H1 (cell line): ENCODE data around the gene GLRA1. TPM values are rescaled to one million over a fixed set of nuclear protein-coding genes. Genes with fewer than 3 reads are reported as not detected.

Source experiments
- BRCA1 ChIP-seq: IDR thresholded peaks from 2 replicates; pipeline ENCODE4 v1.6.1; 2012; ENCODE audit warnings: low read depth, low read length, improper control_type of control experiment
- EZH2 ChIP-seq: fragments of 200-600 bp; sonication (generic); IDR thresholded peaks from 2 replicates; pipeline ENCODE4 v1.7.1; 2012; ENCODE audit warnings: low read depth, mild to moderate bottlenecking, moderate library complexity, low read length, inconsistent platforms; ENCODE audit not compliant: severe bottlenecking
- JUN ChIP-seq: IDR thresholded peaks from 2 replicates; pipeline ENCODE4 v1.6.1; 2011; ENCODE audit warnings: low read depth, mild to moderate bottlenecking, improper control_type of control experiment, low read length
- RFX5 ChIP-seq: IDR thresholded peaks from 2 replicates; pipeline ENCODE4 v1.6.1; 2011; ENCODE audit warnings: low read depth, low read length, improper control_type of control experiment, borderline replicate concordance
- TAF1 ChIP-seq: IDR thresholded peaks from 2 replicates; pipeline ENCODE4 v1.6.1; 2011; ENCODE audit warnings: mild to moderate bottlenecking, low read depth, low read length
- polyA plus RNA-seq, 7 experiments: library from polyadenylated mRNA; depleted of rRNA in 3 of 7; stranded (reverse) in 5 of 7; unstranded in 2 of 7; fragments of >200 nt in 5 of 7; fragments of 200-250 nt in 2 of 7; gene quantifications; 1 replicate in 5 of 7; 2 replicates in 1 of 7; 4 replicates in 1 of 7; pipeline versions ENCODE4 v1.2.1 to v1.2.3, GENCODE V29; 2011 to 2013; ENCODE audit warnings: missing spikeins in 2 of 7, mixed read lengths in 2 of 7
- total RNA-seq: library from RNA; stranded (reverse); fragmentation: NEBNext Ultra II Directional; extraction: Animal tissue kit (Norgen Biotek cat#: 25700); gene quantifications from 2 replicates; pipeline ENCODE4 v1.2.1, GENCODE V29; 2021
- TF ChIP-seq, protein P1 (sequence below): IDR thresholded peaks from 2 replicates; pipeline ENCODE4 v1.6.1; 2011; ENCODE audit warnings: low read depth, mild to moderate bottlenecking, low read length; ENCODE audit not compliant: insufficient read depth

GLRA1 gene
- total and polyA plus RNA-seq, 2 of the 8 experiments (the other 6 are each of a cell fraction or from before 2014, with no cell fraction given): not detected

DNA sequence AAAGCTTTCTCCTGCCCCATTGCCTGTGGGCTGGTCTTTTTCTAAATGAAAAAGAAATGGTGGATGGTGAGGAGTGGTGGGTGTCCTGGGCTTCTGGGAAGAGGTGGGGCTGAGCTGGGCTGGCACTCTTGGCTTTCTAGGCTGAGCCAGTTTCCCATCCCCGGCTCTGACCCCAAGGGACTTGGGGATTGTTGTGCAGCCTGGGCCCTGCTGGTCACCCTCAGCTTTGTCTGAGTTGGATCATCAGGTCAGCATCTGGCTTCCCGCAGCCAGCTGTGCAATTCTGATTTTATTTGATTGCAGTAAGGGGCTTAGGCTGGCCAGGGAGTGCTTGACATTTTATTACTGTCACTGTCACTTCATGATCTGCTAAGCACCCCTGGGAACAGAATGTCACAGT is 25.3 kb downstream of the GLRA1 start (continued):
- TF ChIP-seq JUN: no peak
- no peak for TF ChIP-seq EZH2
- no peak for TF ChIP-seq RFX5
- TF ChIP-seq BRCA1: no peak
- no peak for TF ChIP-seq TAF1
- TF ChIP-seq, protein P1, sequence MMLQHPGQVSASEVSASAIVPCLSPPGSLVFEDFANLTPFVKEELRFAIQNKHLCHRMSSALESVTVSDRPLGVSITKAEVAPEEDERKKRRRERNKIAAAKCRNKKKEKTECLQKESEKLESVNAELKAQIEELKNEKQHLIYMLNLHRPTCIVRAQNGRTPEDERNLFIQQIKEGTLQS: no peak
- TF ChIP-seq, all 59 proteins: peak for 0
